ENCODE results near the gene CT45A9.
"Not testable (repeated sequence)": the region's sequence is repeated elsewhere in the genome, so short reads cannot be mapped to it uniquely, and the experiment has no call there.

The CT45A9 gene, protein sequence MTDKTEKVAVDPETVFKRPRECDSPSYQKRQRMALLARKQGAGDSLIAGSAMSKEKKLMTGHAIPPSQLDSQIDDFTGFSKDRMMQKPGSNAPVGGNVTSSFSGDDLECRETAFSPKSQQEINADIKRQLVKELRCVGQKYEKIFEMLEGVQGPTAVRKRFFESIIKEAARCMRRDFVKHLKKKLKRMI

DNA sequence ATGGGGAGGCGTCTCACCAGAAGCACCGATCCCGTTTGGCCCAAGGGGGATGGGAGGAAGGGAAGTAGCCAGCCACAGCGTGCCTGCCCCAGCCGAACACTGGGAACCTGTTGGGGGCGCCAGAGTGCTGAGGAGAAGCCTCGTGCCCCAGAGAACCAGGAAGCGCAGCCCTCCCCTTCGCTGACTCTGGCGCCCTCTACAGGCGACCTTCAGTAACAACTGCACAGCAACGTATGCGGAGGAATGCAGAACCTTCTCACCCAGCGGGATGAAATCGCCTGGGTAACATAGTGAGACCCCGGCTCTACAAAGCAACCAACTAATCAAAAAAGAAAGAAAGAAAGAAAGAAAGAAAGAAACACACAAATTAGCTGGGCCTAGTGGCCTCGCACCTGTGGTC is at the start of gene CT45A9:
CT45A9 (minus strand) TSS at position 101 of the 400 bp plus-strand sequence. CDS start 3,751 bp downstream, outside the sequence.
- not testable (repeated sequence) for DNase-seq

DNA sequence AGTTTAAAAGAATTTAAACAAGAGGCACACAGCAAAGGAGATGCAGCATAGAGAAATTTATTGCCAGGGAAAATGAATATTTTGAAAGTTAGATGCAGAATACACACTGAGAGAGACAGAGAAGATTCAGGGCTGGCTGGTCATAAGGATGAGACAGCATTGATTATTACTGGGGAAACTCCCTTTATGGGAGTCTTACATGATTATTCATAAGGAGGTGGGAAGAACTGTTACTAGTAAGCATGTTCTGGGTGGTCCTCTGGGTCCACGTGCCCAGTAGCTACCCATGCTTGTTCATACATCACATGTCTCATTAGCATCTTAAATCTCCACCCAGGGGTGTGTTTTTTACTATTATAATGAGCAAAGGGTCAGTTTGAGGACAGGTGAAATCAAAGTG is 48.9 kb upstream of the CT45A9 start:
- not testable (repeated sequence) for DNase-seq

DNA sequence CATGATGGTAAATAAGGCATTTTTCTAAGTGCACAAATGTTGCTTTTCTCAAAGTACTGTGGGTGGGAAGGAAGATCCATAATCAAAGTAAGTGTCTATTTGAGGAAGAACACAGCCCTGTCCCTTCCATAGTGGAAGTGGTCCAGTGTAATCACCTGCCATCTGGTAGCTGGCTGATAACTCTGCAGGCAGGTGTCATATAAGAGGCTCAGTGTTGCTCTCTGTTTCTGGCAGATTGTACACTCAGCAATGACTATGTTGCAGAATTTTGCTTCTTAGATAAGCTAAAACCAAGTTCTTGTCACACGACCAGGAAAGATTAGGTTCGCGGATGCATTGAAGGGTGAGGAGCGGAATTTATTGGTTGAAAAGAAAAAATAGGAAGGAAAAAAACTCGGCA is 42.8 kb upstream of the CT45A9 start:
- DNase-seq: no peak

DNA sequence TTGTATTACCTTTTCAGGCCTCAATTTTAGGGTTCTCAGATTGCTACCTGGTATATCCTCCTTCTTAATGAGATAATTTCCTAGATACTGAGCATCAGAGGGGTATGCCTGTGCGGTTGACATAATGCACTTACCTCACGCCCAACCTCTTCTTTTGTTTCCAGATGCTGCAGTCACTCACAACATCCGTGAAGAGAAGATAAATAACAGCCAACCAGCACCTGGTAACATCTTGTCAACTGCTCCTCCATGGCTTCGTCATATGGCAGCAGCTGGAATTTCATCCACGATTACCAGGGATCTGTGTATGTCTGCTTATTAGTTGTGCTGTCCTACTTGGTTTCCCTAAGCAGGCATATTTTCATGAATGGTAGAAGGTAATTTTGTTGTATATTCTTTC is 38.6 kb upstream of the CT45A9 start:
- no peak for DNase-seq

GRCh38 chrX:135893294-135893817 is 21.7 kb upstream of the CT45A9 start, which contains the start of the genes CT45A10 and SAGE1:
TSS of gene CT45A10 (minus strand) at chrX:135893444. CDS start at chrX:135885344, 8,100 bp downstream.
TSS of gene SAGE1 (plus strand) at chrX:135893716. CDS start at chrX:135896243, 2,527 bp downstream.
- DNase-seq: no peak

DNA sequence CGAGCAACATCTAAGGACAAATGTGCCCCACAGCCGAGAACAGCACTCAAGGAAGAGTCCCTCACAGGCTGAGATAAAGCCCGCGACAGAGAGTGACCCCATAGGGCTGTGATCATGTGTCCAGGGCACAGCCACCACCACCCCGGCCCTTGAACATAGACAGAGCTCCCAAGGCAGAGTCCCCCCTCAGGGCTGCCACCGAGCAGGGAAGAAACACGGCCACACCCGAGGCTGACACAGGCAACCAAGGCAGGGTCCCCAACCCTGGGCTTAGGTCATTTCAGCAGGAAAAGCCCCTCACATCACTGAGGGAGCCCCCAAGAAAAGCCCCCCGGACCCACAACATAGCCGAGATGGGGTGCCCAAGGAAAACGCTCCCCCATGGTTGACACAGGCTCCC is 21.2 kb upstream of the CT45A9 start:
- no peak for DNase-seq

DNA sequence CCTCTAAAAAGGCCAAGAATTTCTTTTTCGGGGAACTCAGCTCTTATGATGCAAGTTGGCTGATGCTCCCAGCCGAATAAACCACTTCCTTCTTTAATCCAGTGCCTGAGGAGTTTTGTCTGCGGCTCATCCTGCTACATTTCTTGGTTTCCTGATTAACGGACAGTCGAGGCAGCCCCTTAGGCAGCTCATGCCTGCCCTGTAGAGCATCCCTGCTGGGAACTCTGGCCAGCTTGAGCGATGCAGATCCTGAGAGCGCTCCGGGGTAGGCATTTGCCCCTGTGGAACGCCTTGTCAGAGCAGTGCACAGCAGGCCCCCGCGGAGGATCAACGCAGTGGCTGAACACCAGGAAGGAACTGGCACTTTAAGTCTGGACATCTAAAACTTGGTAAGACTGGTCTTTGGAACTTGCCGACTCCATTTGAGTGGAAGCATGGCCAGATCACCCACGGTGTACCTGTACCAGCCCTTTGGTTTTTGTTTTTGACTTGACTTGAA is 18.5 kb upstream of the CT45A9 start:
- no peak for DNase-seq

GRCh38 chrX:135888976-135889375 is 17.4 kb upstream of the CT45A9 start:
- DNase-seq: not testable (repeated sequence)

GRCh38 chrX:135888230-135888629 is 16.6 kb upstream of the CT45A9 start:
- not testable (repeated sequence) for DNase-seq

- not testable (repeated sequence) for DNase-seq
These were observed 11.1 kb upstream of the CT45A9 start for GRCh38 chrX:135882741-135883140.

- DNase-seq: not testable (repeated sequence)
These were observed 17.2 kb downstream of the CT45A9 start, which contains the start of gene CT45A8 for GRCh38 chrX:135854438-135854837. TSS of gene CT45A8 (minus strand) at chrX:135854538. CDS start at chrX:135850783, 3,755 bp downstream.

- not testable (repeated sequence) for DNase-seq
These were observed 34.4 kb downstream of the CT45A9 start, which contains the start of gene CT45A7 for GRCh38 chrX:135837180-135837579. TSS of gene CT45A7 (minus strand) at chrX:135837280. CDS start at chrX:135833533, 3,747 bp downstream.

DNA sequence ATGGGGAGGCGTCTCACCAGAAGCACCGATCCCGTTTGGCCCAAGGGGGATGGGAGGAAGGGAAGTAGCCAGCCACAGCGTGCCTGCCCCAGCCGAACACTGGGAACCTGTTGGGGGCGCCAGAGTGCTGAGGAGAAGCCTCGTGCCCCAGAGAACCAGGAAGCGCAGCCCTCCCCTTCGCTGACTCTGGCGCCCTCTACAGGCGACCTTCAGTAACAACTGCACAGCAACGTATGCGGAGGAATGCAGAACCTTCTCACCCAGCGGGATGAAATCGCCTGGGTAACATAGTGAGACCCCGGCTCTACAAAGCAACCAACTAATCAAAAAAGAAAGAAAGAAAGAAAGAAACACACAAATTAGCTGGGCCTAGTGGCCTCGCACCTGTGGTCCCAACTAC is 51.7 kb downstream of the CT45A9 start, which contains the start of gene CT45A2:
CT45A2 (minus strand) TSS at position 101 of the 400 bp plus-strand sequence. CDS start 3,747 bp downstream, outside the sequence.
- not testable (repeated sequence) for DNase-seq
